Testis (tissue), 2 donors: ENCODE results near the gene PPP6R1.

Experiments
- POLR2A ChIP-seq: fragments of 450-650 bp; IDR thresholded peaks from one replicate; pipeline ENCODE4 v1.6.1; 2017; ENCODE audit warnings: antibody characterized with exemption, mild to moderate bottlenecking, moderate library complexity
- TF ChIP-seq, protein P1 (sequence below), 3 experiments: fragments of 450-650 bp in 2 of 3; fragments of 200-600 bp in 1 of 3; sonication (generic) in 1 of 3; IDR thresholded peaks; one replicate each; pipeline ENCODE4 v1.5.1; 2016 to 2019; ENCODE audit warnings: antibody characterized with exemption in 3 of 3, mild to moderate bottlenecking in 2 of 3, moderate library complexity in 1 of 3

DNA sequence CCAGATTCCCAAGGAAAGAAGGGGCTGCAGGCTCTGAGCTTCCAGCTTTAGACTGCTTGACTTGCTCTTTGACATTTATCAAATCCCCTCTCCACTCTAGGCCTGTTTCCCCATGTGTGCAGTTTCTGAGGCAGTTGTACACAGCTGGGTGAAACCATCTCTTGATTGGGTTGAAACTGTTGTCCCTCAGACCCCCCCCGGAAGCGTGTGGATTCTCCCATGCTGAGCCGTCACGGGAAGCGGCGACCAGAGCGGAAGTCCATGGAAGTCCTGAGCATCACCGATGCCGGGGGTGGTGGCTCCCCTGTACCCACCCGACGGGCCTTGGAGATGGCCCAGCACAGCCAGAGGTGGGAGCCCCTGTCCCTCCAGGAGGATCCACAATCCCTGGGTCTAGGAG lies 44.7 kb upstream of the PPP6R1 start:
- TF ChIP-seq, protein P1, sequence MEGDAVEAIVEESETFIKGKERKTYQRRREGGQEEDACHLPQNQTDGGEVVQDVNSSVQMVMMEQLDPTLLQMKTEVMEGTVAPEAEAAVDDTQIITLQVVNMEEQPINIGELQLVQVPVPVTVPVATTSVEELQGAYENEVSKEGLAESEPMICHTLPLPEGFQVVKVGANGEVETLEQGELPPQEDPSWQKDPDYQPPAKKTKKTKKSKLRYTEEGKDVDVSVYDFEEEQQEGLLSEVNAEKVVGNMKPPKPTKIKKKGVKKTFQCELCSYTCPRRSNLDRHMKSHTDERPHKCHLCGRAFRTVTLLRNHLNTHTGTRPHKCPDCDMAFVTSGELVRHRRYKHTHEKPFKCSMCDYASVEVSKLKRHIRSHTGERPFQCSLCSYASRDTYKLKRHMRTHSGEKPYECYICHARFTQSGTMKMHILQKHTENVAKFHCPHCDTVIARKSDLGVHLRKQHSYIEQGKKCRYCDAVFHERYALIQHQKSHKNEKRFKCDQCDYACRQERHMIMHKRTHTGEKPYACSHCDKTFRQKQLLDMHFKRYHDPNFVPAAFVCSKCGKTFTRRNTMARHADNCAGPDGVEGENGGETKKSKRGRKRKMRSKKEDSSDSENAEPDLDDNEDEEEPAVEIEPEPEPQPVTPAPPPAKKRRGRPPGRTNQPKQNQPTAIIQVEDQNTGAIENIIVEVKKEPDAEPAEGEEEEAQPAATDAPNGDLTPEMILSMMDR (IDR thresholded peaks at IDR 0.05) = no peak
- TF ChIP-seq POLR2A = no peak
